C4-2B (cell line): Measurements from ENCODE around the gene PAK2.

Experiments
- CTCF ChIP-seq: fragments of 450-650 bp; conservative IDR thresholded peaks from 2 replicates; pipeline ENCODE4 v1.5.1; 2017; ENCODE audit warnings: mild to moderate bottlenecking
- ZFX ChIP-seq: fragments of 450-650 bp; IDR thresholded peaks from 2 replicates; pipeline ENCODE4 v1.6.1; 2017

GRCh38 chr3:196697270-196697669 lies 42.4 kb upstream of the PAK2 start:
- no peak for TF ChIP-seq CTCF
- no peak for TF ChIP-seq ZFX
